SJCRH30 (cell line): ENCODE data around the gene KCTD20. TPM values are rescaled to one million over a fixed set of nuclear protein-coding genes. Genes with fewer than 3 reads are reported as not detected.
A peak's percentile ranks its signal among the peaks of the same experiment; 100 is the strongest.

Source experiments
- DNase-seq, 2 experiments: peaks; one replicate each; pipeline ENCODE4 v3.0.0-alpha.2; 2015 to 2020
- H3K27ac ChIP-seq: fragments of 250-450 bp; sonication (Bioruptor Pico); 2 replicates; pipeline ENCODE4 v1.5.1; 2020; ENCODE audit warnings: mild to moderate bottlenecking, moderate library complexity
- H3K27me3 ChIP-seq: fragments of 250-450 bp; sonication (Bioruptor Pico); 2 replicates; pipeline ENCODE4 v1.5.1; 2020; ENCODE audit warnings: mild to moderate bottlenecking, moderate library complexity
- H3K36me3 ChIP-seq: fragments of 250-450 bp; sonication (Bioruptor Pico); 2 replicates; pipeline ENCODE4 v1.5.1; 2020; ENCODE audit warnings: mild to moderate bottlenecking, moderate library complexity
- H3K4me1 ChIP-seq: fragments of 250-450 bp; sonication (Bioruptor Pico); 2 replicates; pipeline ENCODE4 v1.5.1; 2020; ENCODE audit warnings: mild to moderate bottlenecking, moderate library complexity
- H3K4me3 ChIP-seq: fragments of 250-450 bp; sonication (Bioruptor Pico); 2 replicates; pipeline ENCODE4 v1.5.1; 2020; ENCODE audit warnings: mild to moderate bottlenecking, moderate library complexity
- H3K9me3 ChIP-seq: fragments of 250-450 bp; sonication (Bioruptor Pico); replicated peaks from 2 replicates; pipeline ENCODE4 v1.5.1; 2020; ENCODE audit warnings: mild to moderate bottlenecking, moderate library complexity
- total RNA-seq: library from RNA; depleted of rRNA; stranded (reverse); fragments of >200 nt; shearing (Covaris generic); gene quantifications from 2 replicates; pipeline ENCODE4 v1.2.3, GENCODE V29; 2014

Gene KCTD20
- total RNA-seq, 1 experiment from 2014 or later: 64.1 TPM

GRCh38 chr6:36493859-36494258, 51.1 kb downstream of the KCTD20 start:
- no peak overlapping the region for H3K27ac ChIP-seq
- DNase-seq: no peak
- H3K27me3 ChIP-seq: no peaks in the 10 kb centered on the region
- H3K9me3 ChIP-seq: no peaks in the 10 kb centered on the region
- no peak overlapping the region for H3K4me3 ChIP-seq
- peaks cover 28% of the 10 kb centered on the region for H3K36me3 ChIP-seq
- H3K4me1 ChIP-seq: no peaks in the 10 kb centered on the region

GRCh38 chr6:36495086-36495485, 52.3 kb downstream of the KCTD20 start:
- H3K4me3 ChIP-seq: no peak overlapping the region
- DNase-seq: no peak
- peaks cover 23% of the 10 kb centered on the region for H3K36me3 ChIP-seq
- no peaks in the 10 kb centered on the region for H3K4me1 ChIP-seq
- H3K9me3 ChIP-seq: no peaks in the 10 kb centered on the region
- H3K27ac ChIP-seq: no peak overlapping the region
- H3K27me3 ChIP-seq: no peaks in the 10 kb centered on the region

- peaks cover 36% of the 10 kb centered on the region for H3K36me3 ChIP-seq
Measured at GRCh38 chr6:36499918-36500317, 57.1 kb downstream of the KCTD20 start.

GRCh38 chr6:36501686-36502085, 58.9 kb downstream of the KCTD20 start:
- no peaks in the 10 kb centered on the region for H3K27me3 ChIP-seq
- DNase-seq: no peak
- H3K9me3 ChIP-seq: no peaks in the 10 kb centered on the region
- peaks cover 3% of the 10 kb centered on the region; the same call in 1 of the 2 replicates for H3K4me1 ChIP-seq
- no peak overlapping the region for H3K27ac ChIP-seq
- no peak overlapping the region for H3K4me3 ChIP-seq
- H3K36me3 ChIP-seq: peaks cover 45% of the 10 kb centered on the region

More at GRCh38 chr6:36499918-36500317, 57.1 kb downstream of the KCTD20 start:
- H3K4me1 ChIP-seq: peaks cover 3% of the 10 kb centered on the region; the same call in 1 of the 2 replicates
- H3K27ac ChIP-seq: no peak overlapping the region
- no peaks in the 10 kb centered on the region for H3K9me3 ChIP-seq
- DNase-seq: peak in 1 of 2 experiments; percentile 41
- no peaks in the 10 kb centered on the region for H3K27me3 ChIP-seq
- no peak overlapping the region for H3K4me3 ChIP-seq

GRCh38 chr6:36504181-36504580, 61.4 kb downstream of the KCTD20 start:
- no peak for DNase-seq
- H3K4me3 ChIP-seq: no peak overlapping the region
- no peaks in the 10 kb centered on the region for H3K9me3 ChIP-seq
- no peak overlapping the region for H3K27ac ChIP-seq
- peaks cover 34% of the 10 kb centered on the region for H3K36me3 ChIP-seq
- peaks cover 3% of the 10 kb centered on the region; the same call in 1 of the 2 replicates for H3K4me1 ChIP-seq
- no peaks in the 10 kb centered on the region for H3K27me3 ChIP-seq

GRCh38 chr6:36504982-36505381, 62.2 kb downstream of the KCTD20 start:
- DNase-seq: no peak
- no peak overlapping the region for H3K4me3 ChIP-seq
- H3K36me3 ChIP-seq: peaks cover 38% of the 10 kb centered on the region
- no peak overlapping the region for H3K27ac ChIP-seq
- peaks cover 3% of the 10 kb centered on the region; the same call in 1 of the 2 replicates for H3K4me1 ChIP-seq
- no peaks in the 10 kb centered on the region for H3K9me3 ChIP-seq
- no peaks in the 10 kb centered on the region for H3K27me3 ChIP-seq

GRCh38 chr6:36505744-36506534, 63.1 kb downstream of the KCTD20 start:
- H3K27ac ChIP-seq: no peak overlapping the region
- peaks cover 3% of the 10 kb centered on the region; the same call in 1 of the 2 replicates for H3K4me1 ChIP-seq
- peaks cover 46% of the 10 kb centered on the region for H3K36me3 ChIP-seq

GRCh38 chr6:36506611-36507010, 63.8 kb downstream of the KCTD20 start:
- no peak for DNase-seq
- H3K4me3 ChIP-seq: no peak overlapping the region
- H3K9me3 ChIP-seq: no peaks in the 10 kb centered on the region
- H3K27ac ChIP-seq: no peak overlapping the region
- H3K36me3 ChIP-seq: peaks cover 50% of the 10 kb centered on the region
- H3K27me3 ChIP-seq: no peaks in the 10 kb centered on the region
- peaks cover 2% of the 10 kb centered on the region; the same call in 1 of the 2 replicates for H3K4me1 ChIP-seq

More at GRCh38 chr6:36505744-36506534, 63.1 kb downstream of the KCTD20 start:
- H3K9me3 ChIP-seq: no peaks in the 10 kb centered on the region
- DNase-seq: no peak
- H3K4me3 ChIP-seq: no peak overlapping the region
- no peaks in the 10 kb centered on the region for H3K27me3 ChIP-seq

GRCh38 chr6:36508532-36508931, 65.7 kb downstream of the KCTD20 start:
- Histone ChIP-seq H3K4me1 (no peaks in the 10 kb centered on the region), H3K36me3 (peaks cover 48% of the 10 kb centered on the region), H3K27ac (no peak overlapping the region), H3K4me3 (no peak overlapping the region), H3K27me3 (no peaks in the 10 kb centered on the region), H3K9me3 (no peaks in the 10 kb centered on the region)
- DNase-seq: no peak

GRCh38 chr6:36510365-36510764, 67.6 kb downstream of the KCTD20 start:
- DNase-seq: no peak
- no peak overlapping the region for H3K4me3 ChIP-seq
- H3K27me3 ChIP-seq: no peaks in the 10 kb centered on the region
- no peak overlapping the region for H3K27ac ChIP-seq
- no peaks in the 10 kb centered on the region for H3K4me1 ChIP-seq
- H3K9me3 ChIP-seq: no peaks in the 10 kb centered on the region
- peaks cover 44% of the 10 kb centered on the region for H3K36me3 ChIP-seq

- H3K27me3 ChIP-seq: no peaks in the 10 kb centered on the region
Measured at GRCh38 chr6:36514554-36515456, 72.0 kb downstream of the KCTD20 start.

GRCh38 chr6:36515844-36516243, 73.0 kb downstream of the KCTD20 start:
- H3K27ac ChIP-seq: no peak overlapping the region
- H3K4me3 ChIP-seq: no peak overlapping the region
- no peaks in the 10 kb centered on the region for H3K4me1 ChIP-seq
- peaks cover 31% of the 10 kb centered on the region for H3K36me3 ChIP-seq
- H3K9me3 ChIP-seq: no peaks in the 10 kb centered on the region
- H3K27me3 ChIP-seq: no peaks in the 10 kb centered on the region
- no peak for DNase-seq

More at GRCh38 chr6:36514554-36515456, 72.0 kb downstream of the KCTD20 start:
- Histone ChIP-seq H3K9me3 (no peaks in the 10 kb centered on the region), H3K4me3 (no peak overlapping the region), H3K36me3 (peaks cover 36% of the 10 kb centered on the region), H3K27ac (no peak overlapping the region), H3K4me1 (no peaks in the 10 kb centered on the region)
- DNase-seq: no peak

GRCh38 chr6:36516559-36516958, 73.8 kb downstream of the KCTD20 start:
- Histone ChIP-seq H3K9me3 (no peaks in the 10 kb centered on the region), H3K27me3 (no peaks in the 10 kb centered on the region), H3K36me3 (peaks cover 29% of the 10 kb centered on the region), H3K27ac (no peak overlapping the region), H3K4me3 (no peak overlapping the region), H3K4me1 (no peaks in the 10 kb centered on the region)
- DNase-seq: no peak

- Histone ChIP-seq H3K27ac (no peak overlapping the region), H3K9me3 (no peaks in the 10 kb centered on the region), H3K4me3 (no peak overlapping the region), H3K36me3 (peaks cover 31% of the 10 kb centered on the region), H3K4me1 (no peaks in the 10 kb centered on the region), H3K27me3 (no peaks in the 10 kb centered on the region)
- no peak for DNase-seq
Measured at GRCh38 chr6:36516988-36517387, 74.2 kb downstream of the KCTD20 start.

- DNase-seq: no peak
- H3K4me3 ChIP-seq: no peak overlapping the region
- no peaks in the 10 kb centered on the region for H3K4me1 ChIP-seq
- no peaks in the 10 kb centered on the region for H3K27me3 ChIP-seq
- H3K36me3 ChIP-seq: peaks cover 29% of the 10 kb centered on the region
- H3K9me3 ChIP-seq: no peaks in the 10 kb centered on the region
- no peak overlapping the region for H3K27ac ChIP-seq
Measured at GRCh38 chr6:36517408-36517807, 74.6 kb downstream of the KCTD20 start.
